Kidney (tissue), 14 donors: Measurements from ENCODE around the gene BST1. TPM values are rescaled to one million over a fixed set of nuclear protein-coding genes. Genes with fewer than 3 reads are reported as not detected.

Experiments
- DNase-seq, 5 donors: peaks; one replicate each; pipeline ENCODE4 v3.0.0-alpha.2; 2013 to 2020
- FAIRE-seq: peaks from 2 replicates; lab custom pipeline; 2012; peaks lifted over from hg19 to GRCh38; lab: Jason Lieb, UNC
- H3K27ac ChIP-seq, 2 donors: one replicate each; pipeline ENCODE4 v1.7.0; 2013; ENCODE audit warnings: low read depth in 2 of 2, low read length in 2 of 2, inconsistent platforms in 1 of 2
- H3K27me3 ChIP-seq: one replicate; pipeline ENCODE4 v1.7.1; 2013; ENCODE audit warnings: low read length, inconsistent platforms; ENCODE audit not compliant: control insufficient read depth, insufficient read depth
- H3K36me3 ChIP-seq, 3 donors: one replicate each; pipeline versions ENCODE4 v1.7.0 to v1.7.1; 2013; ENCODE audit warnings: low read length in 3 of 3, control low read depth in 1 of 3, inconsistent platforms in 1 of 3; ENCODE audit not compliant: insufficient read depth in 3 of 3, control insufficient read depth in 2 of 3
- H3K4me1 ChIP-seq, 3 donors: one replicate each; pipeline versions ENCODE4 v1.7.0 to v1.7.1; 2013; ENCODE audit warnings: low read length in 3 of 3, inconsistent platforms in 1 of 3, low read depth in 1 of 3; ENCODE audit not compliant: control insufficient read depth in 2 of 3, insufficient read depth in 2 of 3
- H3K4me3 ChIP-seq, 3 donors: one replicate each; pipeline versions ENCODE4 v1.7.0 to v1.8.1; 2013; ENCODE audit warnings: low read length in 3 of 3, control low read depth in 1 of 3, inconsistent platforms in 1 of 3
- H3K9ac ChIP-seq, 3 donors: one replicate each; pipeline versions ENCODE4 v1.7.0 to v1.7.1; 2013; ENCODE audit warnings: low read length in 3 of 3, control low read depth in 1 of 3, inconsistent platforms in 1 of 3
- H3K9me3 ChIP-seq, 3 donors: one replicate each; pipeline versions ENCODE4 v1.7.0 to v1.7.1; 2013; ENCODE audit warnings: low read length in 3 of 3, control low read depth in 1 of 3, inconsistent platforms in 1 of 3; ENCODE audit not compliant: control insufficient read depth in 2 of 3, insufficient read depth in 1 of 3
- intact Hi-C: fragments of 100-400 bp; cut with DNase I; formaldehyde crosslinking; loops from one replicate; pipeline ENCODE4 v1.11.1; 2022
- polyA plus RNA-seq: library from polyadenylated mRNA; stranded (reverse); fragments of 350-450 nt; fragmentation: Illumina TruSeq; extraction: RNeasy Lipid Tissue Mini Kit (QIAGEN cat#74804); gene quantifications from one replicate; pipeline ENCODE4 v1.2.3, GENCODE V29; 2014; ENCODE audit warnings: low read depth, low replicate concordance; ENCODE audit not compliant: insufficient read depth
- total RNA-seq: library from RNA; stranded (reverse); fragmentation: NEBNext Ultra II Directional; extraction: Animal tissue kit (Norgen Biotek cat#: 25700); gene quantifications from one replicate; pipeline ENCODE4 v1.2.1, GENCODE V29; 2021
- TF ChIP-seq, protein P1 (sequence below): IDR thresholded peaks from 3 replicates; pipeline ENCODE4 v1.5.1; 2012; ENCODE audit warnings: mild to moderate bottlenecking, moderate library complexity, borderline replicate concordance; ENCODE audit not compliant: insufficient read depth; ENCODE audit errors: extremely low read depth
- donor health status: control.
- donor health status: control.
- donor health status: control.
- donor health status: control.
- donor health status: control.
- donor health status: DM: yes; HTN: yes; CAD: no.
- donor health status: Normal renal cell carcinoma (clear cell type).

The BST1 gene
- total and polyA plus RNA-seq, 2 donors from 2014 or later = 5.3 to 19.0 TPM

DNA sequence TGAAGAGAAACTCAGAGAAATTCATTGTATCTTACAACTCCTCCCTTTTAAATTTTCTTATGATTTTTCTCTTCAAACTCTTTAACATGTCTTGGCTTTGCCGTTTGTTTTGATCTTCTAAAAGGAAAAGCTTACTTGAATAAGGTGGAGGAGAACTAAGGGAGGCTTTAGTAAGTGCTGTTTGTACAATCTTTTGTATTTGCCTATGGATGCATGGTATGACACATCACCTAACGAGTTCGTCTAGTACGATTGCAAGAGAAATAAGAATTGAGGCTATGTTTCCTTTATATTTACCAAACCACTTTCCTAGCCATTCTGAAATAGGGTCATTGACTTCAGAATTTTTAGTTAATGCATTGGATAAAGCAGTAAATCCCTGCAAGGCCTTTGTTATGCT is 8.4 kb upstream of the BST1 start:
- intact Hi-C loops = no loop called here
- H3K4me1 ChIP-seq = no peaks in the 10 kb centered on the region
- FAIRE-seq = no peak
- H3K9ac ChIP-seq = no peak overlapping the region
- no peak overlapping the region for H3K27ac ChIP-seq
- H3K36me3 ChIP-seq = no peaks in the 10 kb centered on the region
- TF ChIP-seq, protein P1, sequence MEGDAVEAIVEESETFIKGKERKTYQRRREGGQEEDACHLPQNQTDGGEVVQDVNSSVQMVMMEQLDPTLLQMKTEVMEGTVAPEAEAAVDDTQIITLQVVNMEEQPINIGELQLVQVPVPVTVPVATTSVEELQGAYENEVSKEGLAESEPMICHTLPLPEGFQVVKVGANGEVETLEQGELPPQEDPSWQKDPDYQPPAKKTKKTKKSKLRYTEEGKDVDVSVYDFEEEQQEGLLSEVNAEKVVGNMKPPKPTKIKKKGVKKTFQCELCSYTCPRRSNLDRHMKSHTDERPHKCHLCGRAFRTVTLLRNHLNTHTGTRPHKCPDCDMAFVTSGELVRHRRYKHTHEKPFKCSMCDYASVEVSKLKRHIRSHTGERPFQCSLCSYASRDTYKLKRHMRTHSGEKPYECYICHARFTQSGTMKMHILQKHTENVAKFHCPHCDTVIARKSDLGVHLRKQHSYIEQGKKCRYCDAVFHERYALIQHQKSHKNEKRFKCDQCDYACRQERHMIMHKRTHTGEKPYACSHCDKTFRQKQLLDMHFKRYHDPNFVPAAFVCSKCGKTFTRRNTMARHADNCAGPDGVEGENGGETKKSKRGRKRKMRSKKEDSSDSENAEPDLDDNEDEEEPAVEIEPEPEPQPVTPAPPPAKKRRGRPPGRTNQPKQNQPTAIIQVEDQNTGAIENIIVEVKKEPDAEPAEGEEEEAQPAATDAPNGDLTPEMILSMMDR = no peak
- no peak overlapping the region for H3K4me3 ChIP-seq
- H3K27me3 ChIP-seq = no peaks in the 10 kb centered on the region
- no peak for DNase-seq
- no peaks in the 10 kb centered on the region for H3K9me3 ChIP-seq

GRCh38 chr4:15695240-15695699 is 7.6 kb upstream of the BST1 start:
- intact Hi-C loops = no loop called here
- TF ChIP-seq, protein P1 = no peak
- Histone ChIP-seq H3K36me3 (no peaks in the 10 kb centered on the region), H3K4me1 (no peaks in the 10 kb centered on the region), H3K4me3 (no peak overlapping the region), H3K27ac (no peak overlapping the region), H3K9ac (no peak overlapping the region), H3K9me3 (no peaks in the 10 kb centered on the region), H3K27me3 (no peaks in the 10 kb centered on the region)
- DNase-seq = no peak
- no peak for FAIRE-seq

- TF ChIP-seq, protein P1 = no peak
- no peak for FAIRE-seq
- no peak for DNase-seq
- Histone ChIP-seq H3K27ac (no peak overlapping the region), H3K4me3 (no peak overlapping the region), H3K9me3 (no peaks in the 10 kb centered on the region), H3K36me3 (no peaks in the 10 kb centered on the region), H3K9ac (no peak overlapping the region), H3K27me3 (no peaks in the 10 kb centered on the region), H3K4me1 (peaks cover 0 to 2% (median 0%) of the 10 kb centered on the region in 3 donors)
- intact Hi-C loops = no loop called here
Measured at GRCh38 chr4:15695729-15696128, 7.1 kb upstream of the BST1 start.

DNA sequence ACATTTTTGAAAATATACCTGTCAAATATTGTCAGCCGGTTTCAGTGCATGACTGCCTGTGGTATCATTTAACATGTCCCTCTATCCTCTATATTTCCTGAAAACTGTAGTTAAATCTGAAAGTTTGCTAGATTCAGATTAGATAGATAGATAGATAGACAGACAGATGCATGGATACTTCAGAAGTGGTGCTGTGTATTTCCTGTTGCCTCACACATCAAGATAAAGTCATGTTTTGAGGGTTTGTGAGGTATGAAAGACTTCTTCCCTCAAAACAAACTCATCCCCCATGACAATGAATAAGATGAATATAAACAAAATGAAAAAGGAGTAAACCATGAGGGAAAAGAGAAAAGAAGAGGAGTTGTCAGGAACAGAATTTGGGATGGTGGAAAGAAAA is 6.0 kb upstream of the BST1 start:
- no peak overlapping the region for H3K4me3 ChIP-seq
- H3K9me3 ChIP-seq = no peaks in the 10 kb centered on the region
- H3K36me3 ChIP-seq = no peaks in the 10 kb centered on the region
- TF ChIP-seq, protein P1 = no peak
- no peak overlapping the region for H3K27ac ChIP-seq
- intact Hi-C loops = no loop called here
- no peak for DNase-seq
- no peak for FAIRE-seq
- no peaks in the 10 kb centered on the region for H3K27me3 ChIP-seq
- H3K4me1 ChIP-seq = peaks cover 0 to 3% (median 0%) of the 10 kb centered on the region in 3 donors
- no peak overlapping the region for H3K9ac ChIP-seq
